Measurements from ENCODE around the gene OLIG3. TPM values are rescaled to one million over a fixed set of nuclear protein-coding genes. Genes with fewer than 3 reads are reported as not detected.

Gene OLIG3
- total RNA-seq, 2 donors from 2014 or later, result 0.12 TPM; not detected in 1

GRCh38 chr6:137473598-137473997, 20.6 kb downstream of the OLIG3 start:
- no peaks in the 10 kb centered on the region for H3K9me3 ChIP-seq (ENCODE audit: control insufficient read depth, low read length, poor library complexity, severe bottlenecking)
- DNase-seq (no peak), ATAC-seq (no peak)
- peaks cover 40% of the 10 kb centered on the region for H3K27me3 Mint-ChIP-seq
- no peaks in the 10 kb centered on the region for H3K36me3 Mint-ChIP-seq (ENCODE audit: low read depth)
- no peak overlapping the region for H3K4me3 Mint-ChIP-seq
- H3K27ac Mint-ChIP-seq, result no peak overlapping the region
- H3K4me1 Mint-ChIP-seq, result peaks cover 5% of the 10 kb centered on the region

- peaks cover 5% of the 10 kb centered on the region for H3K4me1 Mint-ChIP-seq
- peaks cover 36% of the 10 kb centered on the region for H3K27me3 Mint-ChIP-seq
- ATAC-seq, result no peak
- no peaks in the 10 kb centered on the region for H3K36me3 Mint-ChIP-seq (ENCODE audit: low read depth)
- H3K9me3 ChIP-seq (ENCODE audit: control insufficient read depth, low read length, poor library complexity, severe bottlenecking), result no peaks in the 10 kb centered on the region
- H3K27ac Mint-ChIP-seq, result no peak overlapping the region
- H3K4me3 Mint-ChIP-seq, result no peak overlapping the region
- no peak for DNase-seq
Observed at GRCh38 chr6:137472641-137473137, 21.5 kb downstream of the OLIG3 start.

- H3K27ac Mint-ChIP-seq, result no peak overlapping the region
- peaks cover 5% of the 10 kb centered on the region for H3K4me1 Mint-ChIP-seq
Observed at GRCh38 chr6:137471986-137472385, 22.2 kb downstream of the OLIG3 start.

GRCh38 chr6:137471497-137471896, 22.7 kb downstream of the OLIG3 start:
- ATAC-seq (no peak), DNase-seq (no peak)
- Mint-ChIP-seq H3K27ac (no peak overlapping the region), H3K36me3 (ENCODE audit: low read depth) (no peaks in the 10 kb centered on the region), H3K27me3 (peaks cover 35% of the 10 kb centered on the region), H3K4me3 (no peak overlapping the region), H3K4me1 (peaks cover 5% of the 10 kb centered on the region)
- H3K9me3 ChIP-seq (ENCODE audit: control insufficient read depth, low read length, poor library complexity, severe bottlenecking), result no peaks in the 10 kb centered on the region

More at GRCh38 chr6:137471986-137472385, 22.2 kb downstream of the OLIG3 start:
- H3K9me3 ChIP-seq (ENCODE audit: control insufficient read depth, low read length, poor library complexity, severe bottlenecking), result no peaks in the 10 kb centered on the region
- Mint-ChIP-seq H3K27me3 (peaks cover 35% of the 10 kb centered on the region), H3K36me3 (ENCODE audit: low read depth) (no peaks in the 10 kb centered on the region), H3K4me3 (no peak overlapping the region)
- ATAC-seq, result no peak
- DNase-seq, result no peak

GRCh38 chr6:137467211-137467610, 27.0 kb downstream of the OLIG3 start:
- peaks cover 33% of the 10 kb centered on the region for H3K27me3 Mint-ChIP-seq
- H3K9me3 ChIP-seq (ENCODE audit: control insufficient read depth, low read length, poor library complexity, severe bottlenecking), result no peaks in the 10 kb centered on the region
- ATAC-seq, result no peak
- H3K27ac Mint-ChIP-seq, result no peak overlapping the region
- H3K4me1 Mint-ChIP-seq, result no peaks in the 10 kb centered on the region
- H3K36me3 Mint-ChIP-seq (ENCODE audit: low read depth), result peaks cover 2% of the 10 kb centered on the region
- no peak overlapping the region for H3K4me3 Mint-ChIP-seq
- no peak for DNase-seq

DNA sequence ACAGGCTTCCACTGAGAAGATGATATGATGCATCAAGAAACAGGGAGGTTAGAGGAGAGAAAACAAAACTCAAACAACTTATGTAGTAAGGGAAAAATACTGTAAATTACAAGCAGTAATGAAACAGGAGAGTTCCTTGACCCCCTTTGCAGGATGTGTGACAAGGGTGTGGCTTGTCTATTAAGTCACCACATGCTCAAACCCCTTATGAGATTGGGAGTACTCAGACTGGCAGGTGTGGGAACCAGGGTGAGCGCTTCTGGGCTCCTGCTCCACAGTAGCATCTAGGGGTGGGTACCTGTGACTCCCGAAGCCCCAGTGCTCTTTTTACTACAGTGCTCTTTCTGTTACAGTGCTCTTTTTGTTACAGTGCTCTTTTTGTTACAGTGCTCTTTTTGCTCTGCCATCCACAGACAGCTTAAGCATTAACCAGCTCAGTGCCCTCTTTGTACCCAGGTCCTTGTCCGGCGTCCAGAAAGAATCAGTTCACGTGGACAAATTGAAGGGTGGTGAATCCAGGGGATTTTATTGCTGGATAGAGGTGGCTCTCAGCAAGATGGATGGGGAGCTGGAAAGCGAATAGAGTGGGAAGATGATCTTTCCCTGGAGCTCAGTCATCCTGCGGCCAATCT, 28.7 kb downstream of the OLIG3 start:
- Mint-ChIP-seq H3K27me3 (peaks cover 33% of the 10 kb centered on the region), H3K36me3 (ENCODE audit: low read depth) (peaks cover 2% of the 10 kb centered on the region), H3K4me1 (no peaks in the 10 kb centered on the region), H3K27ac (no peak overlapping the region), H3K4me3 (no peak overlapping the region)
- H3K9me3 ChIP-seq (ENCODE audit: control insufficient read depth, low read length, poor library complexity, severe bottlenecking), result no peaks in the 10 kb centered on the region
- ATAC-seq (no peak), DNase-seq (no peak)

GRCh38 chr6:137452333-137452894, 41.8 kb downstream of the OLIG3 start:
- no peak overlapping the region for H3K27ac Mint-ChIP-seq
- DNase-seq, result no peak
- H3K9me3 ChIP-seq (ENCODE audit: control insufficient read depth, low read length, poor library complexity, severe bottlenecking), result no peaks in the 10 kb centered on the region
- no peak for ATAC-seq
- H3K4me3 Mint-ChIP-seq, result no peak overlapping the region
- H3K27me3 Mint-ChIP-seq, result peaks cover 13% of the 10 kb centered on the region
- H3K36me3 Mint-ChIP-seq (ENCODE audit: low read depth), result peaks cover 4% of the 10 kb centered on the region
- no peaks in the 10 kb centered on the region for H3K4me1 Mint-ChIP-seq

GRCh38 chr6:137443901-137444300, 50.3 kb downstream of the OLIG3 start:
- H3K9me3 ChIP-seq (ENCODE audit: control insufficient read depth, low read length, poor library complexity, severe bottlenecking), result peaks cover 2% of the 10 kb centered on the region
- no peak overlapping the region for H3K27ac Mint-ChIP-seq
- H3K4me1 Mint-ChIP-seq, result peaks cover 3% of the 10 kb centered on the region
- no peaks in the 10 kb centered on the region for H3K27me3 Mint-ChIP-seq
- no peak overlapping the region for H3K4me3 Mint-ChIP-seq
- no peak for ATAC-seq
- H3K36me3 Mint-ChIP-seq (ENCODE audit: low read depth), result peaks cover 5% of the 10 kb centered on the region
- no peak for DNase-seq
